DMS 273 (cell line): ENCODE results near the gene PTGDR.

Experiments used
- DNase-seq: peaks from one replicate; lab custom pipeline; 2025; ENCODE audit not compliant: unreplicated experiment; lab: John Stamatoyannopoulos, UW

The PTGDR gene

GRCh38 chr14:52263190-52263589, 4.3 kb upstream of the PTGDR start:
- no peak for DNase-seq

- no peak for DNase-seq
These were observed 2.2 kb upstream of the PTGDR start for GRCh38 chr14:52265253-52265652.

GRCh38 chr14:52266179-52266578, 1.3 kb upstream of the PTGDR start:
- DNase-seq, result no peak

GRCh38 chr14:52266782-52267181, 716 bp upstream of the PTGDR start:
- no peak for DNase-seq

- peak; percentile 59 for DNase-seq
These were observed 972 bp downstream of the PTGDR start for GRCh38 chr14:52268279-52269061.

- no peak for DNase-seq
These were observed 1.6 kb downstream of the PTGDR start for GRCh38 chr14:52269100-52269499.

- DNase-seq, result no peak
These were observed 2.5 kb downstream of the PTGDR start for GRCh38 chr14:52269982-52270381.

- no peak for DNase-seq
These were observed 4.0 kb downstream of the PTGDR start for GRCh38 chr14:52271538-52271937.

- DNase-seq, result peak; percentile 64
These were observed 4.9 kb downstream of the PTGDR start for GRCh38 chr14:52272375-52272774.

GRCh38 chr14:52275372-52275771, 7.9 kb downstream of the PTGDR start:
- DNase-seq, result no peak

GRCh38 chr14:52277552-52277951, 10.1 kb downstream of the PTGDR start:
- no peak for DNase-seq

GRCh38 chr14:52279408-52279807, 11.9 kb downstream of the PTGDR start:
- DNase-seq, result no peak

- no peak for DNase-seq
These were observed 15.6 kb downstream of the PTGDR start for GRCh38 chr14:52283099-52283498.

GRCh38 chr14:52286661-52287649, 19.5 kb downstream of the PTGDR start:
- DNase-seq, result peak; percentile 4

GRCh38 chr14:52296378-52296777, 28.9 kb downstream of the PTGDR start:
- DNase-seq, result no peak

GRCh38 chr14:52298795-52299194, 31.3 kb downstream of the PTGDR start:
- no peak for DNase-seq

GRCh38 chr14:52299692-52300278, 32.3 kb downstream of the PTGDR start:
- DNase-seq, result peak; percentile 62

- DNase-seq, result no peak
These were observed 35.7 kb downstream of the PTGDR start for GRCh38 chr14:52303236-52303635.

GRCh38 chr14:52304248-52304904, 36.9 kb downstream of the PTGDR start:
- DNase-seq, result no peak

- DNase-seq, result no peak
These were observed 37.5 kb downstream of the PTGDR start for GRCh38 chr14:52305014-52305413.

GRCh38 chr14:52307376-52307775, 39.9 kb downstream of the PTGDR start:
- no peak for DNase-seq
